Keratinocyte (primary cell): ENCODE results near the gene UPK3B.
"Not testable (repeated sequence)": the region's sequence is repeated elsewhere in the genome, so short reads cannot be mapped to it uniquely, and the experiment has no call there.

Source experiments
- CTCF ChIP-seq, 3 experiments: IDR thresholded peaks in 1 of 3; conservative IDR thresholded peaks in 1 of 3; optimal IDR thresholded peaks in 1 of 3; 2 replicates in 2 of 3; 3 replicates in 1 of 3; pipeline versions ENCODE3 to v1.5.1; 2011; ENCODE audit warnings: low read length in 3 of 3, mild to moderate bottlenecking in 3 of 3, moderate library complexity in 2 of 3, control low read depth in 1 of 3, inconsistent platforms in 1 of 3; ENCODE audit not compliant: insufficient read depth in 2 of 3; ENCODE audit errors: extremely low read depth in 1 of 3
- EZH2 ChIP-seq: IDR thresholded peaks from one replicate; pipeline ENCODE4 v1.6.1; 2012; ENCODE audit warnings: inconsistent platforms, mild to moderate bottlenecking, low read length, moderate library complexity

GRCh38 chr7:76467743-76468404, 42.5 kb upstream of the UPK3B start:
- not testable (repeated sequence) for TF ChIP-seq CTCF (optimal IDR thresholded peaks at IDR 0.05 in 1 of 3, IDR thresholded peaks at IDR 0.05 in 1 of 3, conservative IDR thresholded peaks at IDR 0.05 in 1 of 3; ENCODE audit: extremely low read depth in 1 of 3, insufficient read depth in 2 of 3, low read length in 3 of 3); EZH2
